Tibial nerve (tissue), 3 donors: ENCODE results near the gene KIRREL3.

Source experiments
- POLR2A ChIP-seq, 2 donors: fragments of 450-650 bp; IDR thresholded peaks; one replicate each; pipeline ENCODE4 v1.6.1; 2017; ENCODE audit warnings: antibody characterized with exemption in 2 of 2, mild to moderate bottlenecking in 2 of 2, moderate library complexity in 2 of 2
- TF ChIP-seq, protein P1 (sequence below), 5 experiments: fragments of 200-600 bp in 3 of 5; fragments of 450-650 bp in 2 of 5; sonication (generic) in 3 of 5; IDR thresholded peaks; one replicate each; pipeline ENCODE4 v1.5.1; 2016 to 2019; ENCODE audit warnings: antibody characterized with exemption in 5 of 5, mild to moderate bottlenecking in 3 of 5, moderate library complexity in 2 of 5

DNA sequence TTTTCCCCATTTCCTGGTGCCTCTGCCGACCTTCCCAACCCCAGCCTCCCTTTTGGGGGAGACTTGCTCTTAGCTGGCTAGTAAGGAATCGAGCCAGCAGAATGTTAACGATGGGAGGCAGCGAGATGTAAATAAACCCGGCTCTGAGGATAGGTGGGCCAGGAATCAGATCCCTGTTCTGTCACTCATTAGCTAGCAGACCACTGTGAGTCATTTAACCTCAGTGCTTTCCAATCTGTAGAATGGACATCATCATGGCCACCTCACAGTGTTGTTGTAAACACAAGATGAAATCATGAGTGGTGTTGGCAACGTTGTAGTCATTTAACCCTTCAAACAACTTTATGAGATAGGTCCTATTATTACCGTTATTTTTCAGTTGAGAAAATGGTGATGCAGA, 208.6 kb downstream of the KIRREL3 start:
- TF ChIP-seq, protein P1, sequence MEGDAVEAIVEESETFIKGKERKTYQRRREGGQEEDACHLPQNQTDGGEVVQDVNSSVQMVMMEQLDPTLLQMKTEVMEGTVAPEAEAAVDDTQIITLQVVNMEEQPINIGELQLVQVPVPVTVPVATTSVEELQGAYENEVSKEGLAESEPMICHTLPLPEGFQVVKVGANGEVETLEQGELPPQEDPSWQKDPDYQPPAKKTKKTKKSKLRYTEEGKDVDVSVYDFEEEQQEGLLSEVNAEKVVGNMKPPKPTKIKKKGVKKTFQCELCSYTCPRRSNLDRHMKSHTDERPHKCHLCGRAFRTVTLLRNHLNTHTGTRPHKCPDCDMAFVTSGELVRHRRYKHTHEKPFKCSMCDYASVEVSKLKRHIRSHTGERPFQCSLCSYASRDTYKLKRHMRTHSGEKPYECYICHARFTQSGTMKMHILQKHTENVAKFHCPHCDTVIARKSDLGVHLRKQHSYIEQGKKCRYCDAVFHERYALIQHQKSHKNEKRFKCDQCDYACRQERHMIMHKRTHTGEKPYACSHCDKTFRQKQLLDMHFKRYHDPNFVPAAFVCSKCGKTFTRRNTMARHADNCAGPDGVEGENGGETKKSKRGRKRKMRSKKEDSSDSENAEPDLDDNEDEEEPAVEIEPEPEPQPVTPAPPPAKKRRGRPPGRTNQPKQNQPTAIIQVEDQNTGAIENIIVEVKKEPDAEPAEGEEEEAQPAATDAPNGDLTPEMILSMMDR (IDR thresholded peaks at IDR 0.05) = no peak
- TF ChIP-seq POLR2A (IDR thresholded peaks at IDR 0.05) = no peak
